ENCODE measurements around the gene USP2. TPM values are rescaled to one million over a fixed set of nuclear protein-coding genes. Genes with fewer than 3 reads are reported as not detected.
A peak's percentile ranks its signal among the peaks of the same experiment; 100 is the strongest.

The USP2 gene
- total and polyA plus RNA-seq, 7 donors = 49.0 to 210 (median 76.4) TPM

- Histone ChIP-seq H3K27me3 (ENCODE audit: insufficient read depth in 3 of 3, low read length in 2 of 3) (peaks cover 0 to 4% (median 0%) of the 10 kb centered on the region in 3 donors), H3K4me3 (no peak overlapping the region), H3K9me3 (no peaks in the 10 kb centered on the region), H3K36me3 (ENCODE audit: insufficient read depth in 1 of 2, low read depth in 1 of 2) (no peaks in the 10 kb centered on the region), H3K27ac (no peak overlapping the region), H3K4me1 (peaks cover 35% of the 10 kb centered on the region)
- DNase-seq (no peak), ATAC-seq (no peak)
- intact Hi-C loops (cut with DNase I) = no loop called here
- 67 to 81% (median 80%) methylated on average over 9 to 10 of the region's 10 CpGs for WGBS, 3 donors
- TF ChIP-seq CTCF (IDR thresholded peaks at IDR 0.05) = no peak
Measured at GRCh38 chr11:119342362-119343130, 38.9 kb downstream of the USP2 start.

GRCh38 chr11:119342023-119342300, 39.5 kb downstream of the USP2 start:
- intact Hi-C loops (cut with DNase I) = no loop called here
- WGBS, 3 donors = 58 to 83% (median 71%) methylated on average over 7 of the region's 7 CpGs
- Histone ChIP-seq H3K9me3 (no peaks in the 10 kb centered on the region), H3K4me1 (peaks cover 41% of the 10 kb centered on the region), H3K4me3 (no peak overlapping the region), H3K36me3 (ENCODE audit: insufficient read depth in 1 of 2, low read depth in 1 of 2) (peaks cover 0 to under 1% of the 10 kb centered on the region in 2 donors), H3K27me3 (ENCODE audit: insufficient read depth in 3 of 3, low read length in 2 of 3) (peaks cover 0 to 4% (median 0%) of the 10 kb centered on the region in 3 donors), H3K27ac (no peak overlapping the region)
- no peak for DNase-seq
- TF ChIP-seq CTCF (IDR thresholded peaks at IDR 0.05) = no peak
- no peak for ATAC-seq

- WGBS, 3 donors = 45 to 54% (median 48%) methylated on average over 13 to 16 of the region's 16 CpGs
- H3K9me3 ChIP-seq = no peaks in the 10 kb centered on the region
- intact Hi-C loops (cut with DNase I) = no loop called here
- H3K27me3 ChIP-seq (ENCODE audit: insufficient read depth in 3 of 3, low read length in 2 of 3) = peaks cover 0 to 4% (median 0%) of the 10 kb centered on the region in 3 donors
- peak overlapping the region; percentile 76 for H3K4me3 ChIP-seq
- ATAC-seq (no peak), DNase-seq (no peak)
- no peak for TF ChIP-seq CTCF (IDR thresholded peaks at IDR 0.05)
- H3K27ac ChIP-seq = peak overlapping the region; percentile 76
- peaks cover 0 to 6% of the 10 kb centered on the region in 2 donors for H3K36me3 ChIP-seq (ENCODE audit: insufficient read depth in 1 of 2, low read depth in 1 of 2)
- H3K4me1 ChIP-seq = peaks cover 46% of the 10 kb centered on the region
Measured at GRCh38 chr11:119341222-119342022, 40.1 kb downstream of the USP2 start.

- DNase-seq (peak; percentile 89 to 90), ATAC-seq (peak in 3 of 4 donors; percentile 8 to 24 (median 8))
- 3 to 7% (median 5%) methylated on average over 36 to 53 of the region's 53 CpGs for WGBS, 3 donors
- Histone ChIP-seq H3K36me3 (ENCODE audit: insufficient read depth in 1 of 2, low read depth in 1 of 2) (peaks cover 0 to 11% of the 10 kb centered on the region in 2 donors), H3K4me1 (peaks cover 54% of the 10 kb centered on the region), H3K27me3 (ENCODE audit: insufficient read depth in 3 of 3, low read length in 2 of 3) (peaks cover 0 to 4% (median 0%) of the 10 kb centered on the region in 3 donors), H3K27ac (peak within 1 kb of the TSS; percentile 76), H3K9me3 (no peaks in the 10 kb centered on the region), H3K4me3 (peak within 1 kb of the TSS; percentile 76)
- intact Hi-C loops (cut with DNase I) = no loop called here
- TF ChIP-seq CTCF (IDR thresholded peaks at IDR 0.05) = no peak
Measured at GRCh38 chr11:119340335-119341221, 40.9 kb downstream of the USP2 start, which contains the start of gene C1QTNF5. Gene C1QTNF5, minus strand, starts transcription at chr11:119340883. Its CDS starts 486 bp downstream, at chr11:119340397.
